Parathyroid adenoma (tissue), 2 donors: ENCODE measurements around the gene AATK.

Experiments
- H2AFZ ChIP-seq: fragments of 300-600 bp; sonication (generic); one replicate; pipeline ENCODE4 v1.7.0; 2017; ENCODE audit warnings: antibody characterized with exemption, mild to moderate bottlenecking
- H3K27ac ChIP-seq: fragments of 300-600 bp; sonication (generic); one replicate; pipeline ENCODE4 v1.7.0; 2017
- H3K27me3 ChIP-seq: fragments of 300-600 bp; sonication (generic); one replicate; pipeline ENCODE4 v1.7.0; 2017; ENCODE audit warnings: low read length; ENCODE audit not compliant: control insufficient read depth, insufficient read depth
- H3K36me3 ChIP-seq: fragments of 300-600 bp; sonication (generic); one replicate; pipeline ENCODE4 v1.7.0; 2017; ENCODE audit warnings: low read length; ENCODE audit not compliant: control insufficient read depth, insufficient read depth
- H3K4me1 ChIP-seq: fragments of 300-600 bp; sonication (generic); one replicate; pipeline ENCODE4 v1.7.0; 2017; ENCODE audit warnings: control low read depth
- H3K4me2 ChIP-seq: fragments of 300-600 bp; sonication (generic); one replicate; pipeline ENCODE4 v1.7.0; 2017; ENCODE audit warnings: low read length
- H3K4me3 ChIP-seq: fragments of 300-600 bp; sonication (generic); one replicate; pipeline ENCODE4 v1.7.0; 2017; ENCODE audit warnings: low read depth, low read length
- H3K79me2 ChIP-seq: fragments of 300-600 bp; sonication (generic); one replicate; pipeline ENCODE4 v1.7.0; 2017; ENCODE audit warnings: control low read depth
- H3K9ac ChIP-seq: fragments of 300-600 bp; sonication (generic); one replicate; pipeline ENCODE4 v1.7.0; 2017; ENCODE audit warnings: mild to moderate bottlenecking
- H3K9me3 ChIP-seq: fragments of 300-600 bp; sonication (generic); one replicate; pipeline ENCODE4 v1.7.0; 2017; ENCODE audit warnings: low read length; ENCODE audit not compliant: control insufficient read depth
- CTCF ChIP-seq: fragments of 300-600 bp; sonication (generic); IDR thresholded peaks from one replicate; pipeline ENCODE4 v1.7.0; 2017; ENCODE audit warnings: antibody characterized with exemption, mild to moderate bottlenecking
- donor health status: primary hyperparathyroidism.

AATK gene

GRCh38 chr17:81160747-81161453, 5.1 kb downstream of the AATK start:
- Histone ChIP-seq H3K36me3 (no peaks in the 10 kb centered on the region), H3K27me3 (no peaks in the 10 kb centered on the region), H3K4me3 (no peak overlapping the region), H3K9ac (no peak overlapping the region), H2AFZ (no peak overlapping the region), H3K9me3 (no peaks in the 10 kb centered on the region), H3K4me1 (peaks cover 7% of the 10 kb centered on the region), H3K27ac (no peak overlapping the region), H3K79me2 (peaks cover 7% of the 10 kb centered on the region), H3K4me2 (no peak overlapping the region)
- TF ChIP-seq CTCF: no peak

GRCh38 chr17:81160306-81160705, 5.7 kb downstream of the AATK start:
- no peak for TF ChIP-seq CTCF
- H3K4me1 ChIP-seq: peaks cover 7% of the 10 kb centered on the region
- H3K4me2 ChIP-seq: no peak overlapping the region
- no peak overlapping the region for H2AFZ ChIP-seq
- no peak overlapping the region for H3K4me3 ChIP-seq
- no peak overlapping the region for H3K27ac ChIP-seq
- no peaks in the 10 kb centered on the region for H3K36me3 ChIP-seq
- no peaks in the 10 kb centered on the region for H3K27me3 ChIP-seq
- H3K9ac ChIP-seq: no peak overlapping the region
- peaks cover 4% of the 10 kb centered on the region for H3K79me2 ChIP-seq
- H3K9me3 ChIP-seq: no peaks in the 10 kb centered on the region

GRCh38 chr17:81159611-81160265, 6.3 kb downstream of the AATK start:
- no peaks in the 10 kb centered on the region for H3K27me3 ChIP-seq
- no peak overlapping the region for H3K27ac ChIP-seq
- no peak overlapping the region for H2AFZ ChIP-seq
- H3K4me1 ChIP-seq: peaks cover 2% of the 10 kb centered on the region
- H3K4me2 ChIP-seq: no peak overlapping the region
- no peaks in the 10 kb centered on the region for H3K36me3 ChIP-seq
- peaks cover 4% of the 10 kb centered on the region for H3K79me2 ChIP-seq
- H3K9me3 ChIP-seq: no peaks in the 10 kb centered on the region
- H3K9ac ChIP-seq: no peak overlapping the region
- no peak overlapping the region for H3K4me3 ChIP-seq
- no peak for TF ChIP-seq CTCF

- Histone ChIP-seq H3K27ac (no peak overlapping the region), H3K4me3 (no peak overlapping the region), H3K4me2 (no peak overlapping the region), H3K79me2 (peaks cover 2% of the 10 kb centered on the region), H3K9me3 (no peaks in the 10 kb centered on the region), H3K4me1 (no peaks in the 10 kb centered on the region), H3K27me3 (no peaks in the 10 kb centered on the region), H3K36me3 (no peaks in the 10 kb centered on the region), H3K9ac (no peak overlapping the region), H2AFZ (no peak overlapping the region)
- TF ChIP-seq CTCF: no peak
These were observed 7.1 kb downstream of the AATK start for GRCh38 chr17:81158688-81159590.
